Measurements from ENCODE around the gene KRT6C.

DNA sequence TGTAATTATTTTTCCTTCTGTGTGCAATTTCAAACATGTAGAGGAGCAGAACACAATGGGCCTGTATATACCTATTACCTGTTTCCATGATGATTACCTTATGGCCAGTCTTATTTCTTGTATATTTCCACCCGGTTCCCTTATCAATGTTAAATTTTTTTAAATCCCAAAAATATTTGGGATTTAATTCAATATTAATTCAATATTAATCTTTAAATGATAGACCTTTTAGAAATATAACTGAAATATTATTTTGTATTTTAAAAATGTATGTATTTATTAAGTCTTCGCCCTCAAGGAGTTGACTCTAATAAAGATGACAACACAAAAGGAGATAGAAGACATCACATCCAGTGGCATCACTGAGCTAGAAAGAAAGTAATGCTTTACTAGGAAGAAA is 607 bp upstream of the KRT6C start:
- TF ChIP-seq, protein P1, sequence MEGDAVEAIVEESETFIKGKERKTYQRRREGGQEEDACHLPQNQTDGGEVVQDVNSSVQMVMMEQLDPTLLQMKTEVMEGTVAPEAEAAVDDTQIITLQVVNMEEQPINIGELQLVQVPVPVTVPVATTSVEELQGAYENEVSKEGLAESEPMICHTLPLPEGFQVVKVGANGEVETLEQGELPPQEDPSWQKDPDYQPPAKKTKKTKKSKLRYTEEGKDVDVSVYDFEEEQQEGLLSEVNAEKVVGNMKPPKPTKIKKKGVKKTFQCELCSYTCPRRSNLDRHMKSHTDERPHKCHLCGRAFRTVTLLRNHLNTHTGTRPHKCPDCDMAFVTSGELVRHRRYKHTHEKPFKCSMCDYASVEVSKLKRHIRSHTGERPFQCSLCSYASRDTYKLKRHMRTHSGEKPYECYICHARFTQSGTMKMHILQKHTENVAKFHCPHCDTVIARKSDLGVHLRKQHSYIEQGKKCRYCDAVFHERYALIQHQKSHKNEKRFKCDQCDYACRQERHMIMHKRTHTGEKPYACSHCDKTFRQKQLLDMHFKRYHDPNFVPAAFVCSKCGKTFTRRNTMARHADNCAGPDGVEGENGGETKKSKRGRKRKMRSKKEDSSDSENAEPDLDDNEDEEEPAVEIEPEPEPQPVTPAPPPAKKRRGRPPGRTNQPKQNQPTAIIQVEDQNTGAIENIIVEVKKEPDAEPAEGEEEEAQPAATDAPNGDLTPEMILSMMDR (IDR thresholded peaks at IDR 0.05), result no peak
- TF ChIP-seq POLR2AphosphoS5 (IDR thresholded peaks at IDR 0.05) (no peak), EP300 (IDR thresholded peaks at IDR 0.05) (no peak), POLR2A (IDR thresholded peaks at IDR 0.05; ENCODE audit: low read depth) (no peak)

All from esophagus muscularis mucosa (tissue), 4 donors.